Lower leg skin (tissue), 4 donors: ENCODE results near the gene ZDHHC9. TPM values are rescaled to one million over a fixed set of nuclear protein-coding genes. Genes with fewer than 3 reads are reported as not detected.

ENCODE experiments used
- DNase-seq, 2 donors: peaks; one replicate each; pipeline ENCODE4 v3.0.0-alpha.2; 2019; ENCODE audit warnings: low spot score in 2 of 2
- H3K4me3 ChIP-seq: fragments of 200-600 bp; sonication (generic); 2 replicates; pipeline ENCODE4 v1.5.1; 2017; ENCODE audit warnings: mild to moderate bottlenecking, low read depth; ENCODE audit not compliant: poor library complexity, severe bottlenecking
- POLR2A ChIP-seq, 2 donors: fragments of 450-650 bp; IDR thresholded peaks; one replicate each; pipeline ENCODE4 v1.6.1; 2016 to 2017; ENCODE audit warnings: antibody characterized with exemption in 2 of 2, mild to moderate bottlenecking in 1 of 2, moderate library complexity in 1 of 2
- WGBS, 2 donors: methylation state at CpG; one replicate each; pipeline ENCODE4 v1.1.5; 2018; 5-methylcytosine and 5-hydroxymethylcytosine counted together
- intact Hi-C: fragments of 100-400 bp; cut with DNase I; formaldehyde crosslinking; loops from one replicate; pipeline ENCODE4 v1.15.0; 2023; ENCODE audit warnings: low total_unique reads
- total RNA-seq, 4 donors: library from RNA; depleted of rRNA; stranded (reverse); fragments of >200 nt; gene quantifications; one replicate each; pipeline ENCODE4 v1.1.0, GENCODE V29; 2016
- TF ChIP-seq, protein P1 (sequence below), 3 donors: fragments of 450-650 bp; IDR thresholded peaks; one replicate each; pipeline ENCODE4 v1.5.1; 2016; ENCODE audit warnings: antibody characterized with exemption in 3 of 3, mild to moderate bottlenecking in 3 of 3, moderate library complexity in 2 of 3

ZDHHC9 gene
- total RNA-seq, 4 donors from 2014 or later = 23.8 to 58.0 (median 40.1) TPM

DNA sequence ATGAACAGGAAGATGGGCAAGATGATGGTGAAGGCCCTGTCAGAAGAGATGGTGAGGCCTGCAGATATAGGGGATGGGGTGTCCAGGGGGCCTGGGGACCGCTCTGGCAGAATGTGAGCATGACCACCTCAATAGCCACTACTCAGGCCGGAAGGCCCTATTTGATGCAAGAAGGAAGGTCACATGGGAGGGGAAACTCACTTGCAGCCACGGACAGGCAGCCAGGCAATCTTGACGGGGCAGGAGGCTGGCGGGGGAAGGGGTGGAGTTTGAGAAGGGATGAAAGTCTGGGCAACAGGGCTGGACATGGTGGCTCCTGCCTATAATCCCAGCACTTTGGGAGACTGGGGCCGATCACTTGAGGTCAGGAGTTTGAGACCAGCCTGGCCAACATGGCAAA lies 55.2 kb downstream of the ZDHHC9 start:
- TF ChIP-seq POLR2A (IDR thresholded peaks at IDR 0.05) = no peak
- TF ChIP-seq, protein P1, sequence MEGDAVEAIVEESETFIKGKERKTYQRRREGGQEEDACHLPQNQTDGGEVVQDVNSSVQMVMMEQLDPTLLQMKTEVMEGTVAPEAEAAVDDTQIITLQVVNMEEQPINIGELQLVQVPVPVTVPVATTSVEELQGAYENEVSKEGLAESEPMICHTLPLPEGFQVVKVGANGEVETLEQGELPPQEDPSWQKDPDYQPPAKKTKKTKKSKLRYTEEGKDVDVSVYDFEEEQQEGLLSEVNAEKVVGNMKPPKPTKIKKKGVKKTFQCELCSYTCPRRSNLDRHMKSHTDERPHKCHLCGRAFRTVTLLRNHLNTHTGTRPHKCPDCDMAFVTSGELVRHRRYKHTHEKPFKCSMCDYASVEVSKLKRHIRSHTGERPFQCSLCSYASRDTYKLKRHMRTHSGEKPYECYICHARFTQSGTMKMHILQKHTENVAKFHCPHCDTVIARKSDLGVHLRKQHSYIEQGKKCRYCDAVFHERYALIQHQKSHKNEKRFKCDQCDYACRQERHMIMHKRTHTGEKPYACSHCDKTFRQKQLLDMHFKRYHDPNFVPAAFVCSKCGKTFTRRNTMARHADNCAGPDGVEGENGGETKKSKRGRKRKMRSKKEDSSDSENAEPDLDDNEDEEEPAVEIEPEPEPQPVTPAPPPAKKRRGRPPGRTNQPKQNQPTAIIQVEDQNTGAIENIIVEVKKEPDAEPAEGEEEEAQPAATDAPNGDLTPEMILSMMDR (IDR thresholded peaks at IDR 0.05) = no peak
- H3K4me3 ChIP-seq = no peak overlapping the region
- no peak for DNase-seq
- intact Hi-C loops = no loop called here
- 84 to 88% methylated on average over 4 to 6 of the region's 6 CpGs for WGBS, 2 donors

- intact Hi-C loops = no loop called here
- TF ChIP-seq, protein P1 (IDR thresholded peaks at IDR 0.05) = no peak
- TF ChIP-seq POLR2A (IDR thresholded peaks at IDR 0.05) = no peak
- WGBS, 2 donors = 73 to 84% methylated on average over 10 to 11 of the region's 11 CpGs
- no peak for DNase-seq
- no peak overlapping the region for H3K4me3 ChIP-seq
Observed at GRCh38 chrX:129787336-129788055, 56.2 kb downstream of the ZDHHC9 start.

DNA sequence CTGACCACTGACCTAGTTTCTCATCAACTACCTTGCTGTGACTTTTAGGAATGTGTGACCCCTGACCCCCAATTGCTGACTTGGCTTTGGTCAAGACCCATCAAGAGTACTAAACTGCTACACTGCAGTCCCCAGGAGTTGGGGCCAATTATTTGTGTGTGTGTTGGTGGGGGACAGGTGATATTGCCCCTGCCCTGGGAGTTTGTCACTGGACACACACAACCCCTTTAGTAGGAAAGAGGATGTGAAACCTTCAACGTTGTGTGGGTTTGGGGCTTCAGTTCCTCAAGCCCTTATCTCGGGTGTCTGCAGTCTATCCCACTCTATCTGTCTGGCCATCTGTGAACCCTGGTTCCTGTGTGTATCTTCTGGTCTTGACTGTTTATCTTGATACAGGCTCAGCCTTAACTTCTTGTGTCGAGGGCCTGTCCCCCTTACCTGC lies 57.5 kb downstream of the ZDHHC9 start:
- intact Hi-C loops = no loop called here
- no peak overlapping the region for H3K4me3 ChIP-seq
- TF ChIP-seq, protein P1 (IDR thresholded peaks at IDR 0.05) = no peak
- TF ChIP-seq POLR2A (IDR thresholded peaks at IDR 0.05) = no peak
- no peak for DNase-seq
- WGBS, 2 donors = 78 to 92% methylated on average over 2 of the region's 3 CpGs

- 75 to 83% methylated on average over 8 to 11 of the region's 11 CpGs for WGBS, 2 donors
- no peak overlapping the region for H3K4me3 ChIP-seq
- DNase-seq = no peak
- TF ChIP-seq, protein P1 (IDR thresholded peaks at IDR 0.05) = no peak
- TF ChIP-seq POLR2A (IDR thresholded peaks at IDR 0.05) = no peak
- intact Hi-C loops = no loop called here
Observed at GRCh38 chrX:129785160-129785947, 58.3 kb downstream of the ZDHHC9 start.

GRCh38 chrX:129784371-129784770 lies 59.3 kb downstream of the ZDHHC9 start:
- intact Hi-C loops = no loop called here
- no peak overlapping the region for H3K4me3 ChIP-seq
- DNase-seq = no peak
- 62 to 80% methylated on average over 7 of the region's 7 CpGs for WGBS, 2 donors
- TF ChIP-seq, protein P1 (IDR thresholded peaks at IDR 0.05) = no peak
- no peak for TF ChIP-seq POLR2A (IDR thresholded peaks at IDR 0.05)
